Kidney epithelial cell (primary cell): ENCODE measurements around the gene KBTBD4. TPM values are rescaled to one million over a fixed set of nuclear protein-coding genes. Genes with fewer than 3 reads are reported as not detected.

ENCODE experiments used
- DNase-seq: peaks from one replicate; pipeline ENCODE4 v3.0.0-alpha.2; 2010; ENCODE audit warnings: low read depth
- H3K27me3 ChIP-seq: 2 replicates; pipeline ENCODE4 v1.6.0; 2011; ENCODE audit warnings: low read length; ENCODE audit not compliant: control insufficient read depth, insufficient read depth
- H3K36me3 ChIP-seq: 2 replicates; pipeline ENCODE4 v1.5.1; 2011; ENCODE audit warnings: low read length; ENCODE audit not compliant: control insufficient read depth, insufficient read depth
- H3K4me3 ChIP-seq: 2 replicates; pipeline ENCODE4 v1.5.1; 2011; ENCODE audit warnings: low read depth, mild to moderate bottlenecking, control low read depth, low read length
- CTCF ChIP-seq: IDR thresholded peaks from 2 replicates; pipeline ENCODE4 v1.5.1; 2011; ENCODE audit warnings: mild to moderate bottlenecking, moderate library complexity, low read length, control low read depth, inconsistent platforms; ENCODE audit not compliant: insufficient read depth, poor library complexity, severe bottlenecking
- total RNA-seq: library from RNA; depleted of rRNA; stranded (reverse); fragments of >200 nt; gene quantifications from 2 replicates; pipeline ENCODE4 v1.2.3, GENCODE V29; 2015

KBTBD4 gene
- total RNA-seq, 1 donor from 2014 or later: 19.6 TPM

GRCh38 chr11:47616726-47617416 lies 38.1 kb upstream of the KBTBD4 start:
- DNase-seq: no peak
- Histone ChIP-seq H3K4me3 (no peak overlapping the region), H3K27me3 (no peaks in the 10 kb centered on the region), H3K36me3 (peaks cover 1% of the 10 kb centered on the region)
- peak; percentile 82 for TF ChIP-seq CTCF

GRCh38 chr11:47615249-47615648 lies 36.5 kb upstream of the KBTBD4 start:
- Histone ChIP-seq H3K4me3 (no peak overlapping the region), H3K27me3 (no peaks in the 10 kb centered on the region), H3K36me3 (no peaks in the 10 kb centered on the region)
- TF ChIP-seq CTCF: no peak
- DNase-seq: no peak

- DNase-seq: no peak
- no peaks in the 10 kb centered on the region for H3K27me3 ChIP-seq
- TF ChIP-seq CTCF: no peak
- H3K4me3 ChIP-seq: no peak overlapping the region
- H3K36me3 ChIP-seq: no peaks in the 10 kb centered on the region
Measured at GRCh38 chr11:47611348-47611794, 32.6 kb upstream of the KBTBD4 start.

- TF ChIP-seq CTCF: no peak
- no peak for DNase-seq
Measured at GRCh38 chr11:47609675-47610074, 30.9 kb upstream of the KBTBD4 start.

GRCh38 chr11:47607380-47607779 lies 28.6 kb upstream of the KBTBD4 start:
- TF ChIP-seq CTCF: no peak
- H3K27me3 ChIP-seq: no peaks in the 10 kb centered on the region
- no peak overlapping the region for H3K4me3 ChIP-seq
- DNase-seq: peak; percentile 47
- no peaks in the 10 kb centered on the region for H3K36me3 ChIP-seq

More at GRCh38 chr11:47609675-47610074, 30.9 kb upstream of the KBTBD4 start:
- Histone ChIP-seq H3K36me3 (no peaks in the 10 kb centered on the region), H3K4me3 (no peak overlapping the region), H3K27me3 (no peaks in the 10 kb centered on the region)

GRCh38 chr11:47606731-47607130 lies 28.0 kb upstream of the KBTBD4 start:
- no peak overlapping the region for H3K4me3 ChIP-seq
- TF ChIP-seq CTCF: no peak
- no peak for DNase-seq
- H3K27me3 ChIP-seq: no peaks in the 10 kb centered on the region
- H3K36me3 ChIP-seq: no peaks in the 10 kb centered on the region
